Neural cell (in vitro differentiated cells): ENCODE measurements around the gene RAVER2. TPM values are rescaled to one million over a fixed set of nuclear protein-coding genes. Genes with fewer than 3 reads are reported as not detected.

Experiments
- H2AFZ ChIP-seq: fragments of 200-600, 300-800 bp; sonication (generic), shearing (Covaris generic); 2 replicates; pipeline ENCODE4 v1.6.0; 2014; ENCODE audit warnings: low read depth, mild to moderate bottlenecking, antibody characterized with exemption, low read length, moderate library complexity
- H3F3A ChIP-seq: fragments of 200-600 bp; shearing (Covaris generic); 2 replicates; pipeline ENCODE4 v1.6.1; 2016; ENCODE audit warnings: mild to moderate bottlenecking, moderate library complexity, mixed read lengths, antibody characterized with exemption, low read length; ENCODE audit not compliant: insufficient read depth, poor library complexity, severe bottlenecking
- H3K27ac ChIP-seq: fragments of 200-600, 300-800 bp; sonication (generic), shearing (Covaris generic); 2 replicates; pipeline ENCODE4 v1.5.1; 2014; ENCODE audit warnings: mild to moderate bottlenecking, low read length, moderate library complexity
- H3K27me3 ChIP-seq: fragments of 300-800, 200-600 bp; sonication (generic), shearing (Covaris generic); 2 replicates; pipeline ENCODE4 v1.6.0; 2014; ENCODE audit warnings: mild to moderate bottlenecking, low read depth, low read length, moderate library complexity; ENCODE audit not compliant: insufficient read depth
- H3K36me3 ChIP-seq: fragments of 300-800, 200-600 bp; sonication (generic), shearing (Covaris generic); 2 replicates; pipeline ENCODE4 v1.5.1; 2014; ENCODE audit warnings: mild to moderate bottlenecking, antibody characterized with exemption, low read length, moderate library complexity; ENCODE audit not compliant: insufficient read depth
- H3K4me2 ChIP-seq: fragments of 300-800, 200-600 bp; sonication (generic), shearing (Covaris generic); 2 replicates; pipeline ENCODE4 v1.6.0; 2014; ENCODE audit warnings: mild to moderate bottlenecking, low read length
- H3K4me3 ChIP-seq: fragments of 300-800, 200-600 bp; sonication (generic), shearing (Covaris generic); 2 replicates; pipeline ENCODE4 v1.5.1; 2014; ENCODE audit warnings: mild to moderate bottlenecking, low read length, moderate library complexity
- H3K79me2 ChIP-seq: fragments of 200-600 bp; shearing (Covaris generic); replicated peaks from 2 replicates; pipeline ENCODE4 v1.6.0; 2014; ENCODE audit warnings: mild to moderate bottlenecking, low read length, moderate library complexity; ENCODE audit not compliant: insufficient read depth
- H3K9ac ChIP-seq: fragments of 300-800, 200-600 bp; sonication (generic), shearing (Covaris generic); 2 replicates; pipeline ENCODE4 v1.6.1; 2016; ENCODE audit warnings: mild to moderate bottlenecking, low read length, mixed read lengths
- H3K9me2 ChIP-seq: fragments of 200-600 bp; shearing (Covaris generic); 2 replicates; pipeline ENCODE4 v1.6.1; 2016; ENCODE audit warnings: mild to moderate bottlenecking, low read length, mixed read lengths; ENCODE audit not compliant: insufficient read depth
- H3K9me3 ChIP-seq: fragments of 200-600, 300-800 bp; sonication (generic), shearing (Covaris generic); 2 replicates; pipeline ENCODE4 v1.6.1; 2016; ENCODE audit warnings: mild to moderate bottlenecking, mixed run types, low read length, moderate library complexity, mixed read lengths
- H4K20me1 ChIP-seq: fragments of 200-600 bp; shearing (Covaris generic); 2 replicates; pipeline ENCODE4 v1.6.1; 2016; ENCODE audit warnings: mild to moderate bottlenecking, mixed run types; ENCODE audit not compliant: insufficient read depth
- CTCF ChIP-seq: fragments of 450-650 bp; IDR thresholded peaks from 2 replicates; pipeline ENCODE4 v1.5.1; 2014; ENCODE audit warnings: antibody characterized with exemption, mild to moderate bottlenecking, moderate library complexity; ENCODE audit not compliant: poor library complexity, severe bottlenecking
- EP300 ChIP-seq: fragments of 450-650 bp; conservative IDR thresholded peaks from 2 replicates; pipeline ENCODE4 v1.6.1; 2014; ENCODE audit warnings: antibody characterized with exemption, mild to moderate bottlenecking, moderate library complexity; ENCODE audit not compliant: poor library complexity, severe bottlenecking
- EZH2 ChIP-seq: fragments of 200-600, 300-800 bp; shearing (Covaris generic), sonication (generic); IDR thresholded peaks from 2 replicates; pipeline ENCODE4 v1.6.1; 2014; ENCODE audit warnings: antibody characterized with exemption, low read length, borderline replicate concordance, mild to moderate bottlenecking; ENCODE audit not compliant: insufficient read depth, poor library complexity, severe bottlenecking
- MXI1 ChIP-seq: fragments of 450-650 bp; conservative IDR thresholded peaks from 2 replicates; pipeline ENCODE4 v1.6.1; 2014; ENCODE audit warnings: antibody characterized with exemption, mild to moderate bottlenecking; ENCODE audit not compliant: poor library complexity, severe bottlenecking
- POLR2AphosphoS5 ChIP-seq: IDR thresholded peaks from 2 replicates; pipeline ENCODE4 v1.6.1; 2012
- RAD21 ChIP-seq: fragments of 450-650 bp; conservative IDR thresholded peaks from 2 replicates; pipeline ENCODE4 v1.6.1; 2014; ENCODE audit warnings: antibody characterized with exemption, mild to moderate bottlenecking, moderate library complexity
- REST ChIP-seq: IDR thresholded peaks from 2 replicates; pipeline ENCODE4 v1.6.1; 2012; ENCODE audit warnings: borderline replicate concordance
- SMC3 ChIP-seq: fragments of 450-650 bp; conservative IDR thresholded peaks from 2 replicates; pipeline ENCODE4 v1.6.1; 2014; ENCODE audit warnings: antibody characterized with exemption, mild to moderate bottlenecking, moderate library complexity; ENCODE audit not compliant: poor library complexity
- TAF1 ChIP-seq: IDR thresholded peaks from 2 replicates; pipeline ENCODE4 v1.6.1; 2012; ENCODE audit warnings: low read depth
- polyA plus RNA-seq: library from polyadenylated mRNA; depleted of rRNA; stranded (reverse); fragments of >200 nt; gene quantifications from 2 replicates; pipeline ENCODE4 v1.2.3, GENCODE V29; 2014

RAVER2 gene
- polyA plus RNA-seq, 1 donor from 2014 or later: 8.1 TPM

- Histone ChIP-seq H3K9me3 (no peaks in the 10 kb centered on the region), H3K4me2 (no peak overlapping the region), H3K27ac (no peak overlapping the region), H3K27me3 (no peaks in the 10 kb centered on the region), H3K4me3 (no peak overlapping the region), H3K79me2 (no peaks in the 10 kb centered on the region), H3K9me2 (no peaks in the 10 kb centered on the region), H4K20me1 (no peaks in the 10 kb centered on the region), H3F3A (no peaks in the 10 kb centered on the region), H3K36me3 (no peaks in the 10 kb centered on the region), H3K9ac (no peak overlapping the region), H2AFZ (no peak overlapping the region)
- TF ChIP-seq EZH2: no peak
- no peak for TF ChIP-seq REST
- no peak for TF ChIP-seq RAD21
- no peak for TF ChIP-seq EP300
- no peak for TF ChIP-seq SMC3
- no peak for TF ChIP-seq TAF1
- no peak for TF ChIP-seq MXI1
- TF ChIP-seq CTCF: no peak
- TF ChIP-seq POLR2AphosphoS5: no peak
Measured at GRCh38 chr1:64839732-64840405, 95.0 kb downstream of the RAVER2 start.

GRCh38 chr1:64841330-64842065 lies 96.6 kb downstream of the RAVER2 start:
- no peaks in the 10 kb centered on the region for H4K20me1 ChIP-seq
- H2AFZ ChIP-seq: no peak overlapping the region
- no peaks in the 10 kb centered on the region for H3K79me2 ChIP-seq
- no peak overlapping the region for H3K4me3 ChIP-seq
- no peak overlapping the region for H3K9ac ChIP-seq
- H3K4me2 ChIP-seq: no peak overlapping the region
- no peaks in the 10 kb centered on the region for H3K36me3 ChIP-seq
- no peak overlapping the region for H3K27ac ChIP-seq
- TF ChIP-seq CTCF (no peak), RAD21 (no peak), MXI1 (no peak), POLR2AphosphoS5 (no peak), REST (no peak), EP300 (no peak), EZH2 (no peak), TAF1 (no peak), SMC3 (no peak)
- H3K27me3 ChIP-seq: no peaks in the 10 kb centered on the region
- H3K9me3 ChIP-seq: no peaks in the 10 kb centered on the region
- H3K9me2 ChIP-seq: no peaks in the 10 kb centered on the region
- H3F3A ChIP-seq: no peaks in the 10 kb centered on the region
